ENCODE measurements around the gene GABRB1. TPM values are rescaled to one million over a fixed set of nuclear protein-coding genes. Genes with fewer than 3 reads are reported as not detected.

GABRB1 gene
- total RNA-seq, 2 donors from 2014 or later, result not detected

GRCh38 chr4:47120783-47121182 lies 89.4 kb downstream of the GABRB1 start:
- intact Hi-C loops (cut with DNase I), result no loop called here
- Histone ChIP-seq H3K4me1 (replicated peaks) (no peaks in the 10 kb centered on the region), H3K9me3 (no peaks in the 10 kb centered on the region), H3K36me3 (no peaks in the 10 kb centered on the region), H3K27me3 (replicated peaks; ENCODE audit: insufficient read depth) (no peaks in the 10 kb centered on the region), H3K27ac (no peak overlapping the region), H3K4me3 (no peak overlapping the region)
- 77% methylated on average over 1 of the region's 1 CpG for WGBS
- DNase-seq (ENCODE audit: low spot score), result no peak
- TF ChIP-seq POLR2A (IDR thresholded peaks at IDR 0.05) (no peak), CTCF (IDR thresholded peaks at IDR 0.05) (no peak), POLR2AphosphoS5 (IDR thresholded peaks at IDR 0.05) (no peak)

GRCh38 chr4:47122592-47123291 lies 91.4 kb downstream of the GABRB1 start:
- no peaks in the 10 kb centered on the region for H3K9me3 ChIP-seq
- intact Hi-C loops (cut with DNase I), result no loop called here
- WGBS, result 4% methylated on average over 4 of the region's 4 CpGs
- no peaks in the 10 kb centered on the region for H3K27me3 ChIP-seq (replicated peaks; ENCODE audit: insufficient read depth)
- no peaks in the 10 kb centered on the region for H3K4me1 ChIP-seq (replicated peaks)
- no peaks in the 10 kb centered on the region for H3K36me3 ChIP-seq
- DNase-seq (ENCODE audit: low spot score), result peak; percentile 5
- no peak overlapping the region for H3K4me3 ChIP-seq
- no peak for TF ChIP-seq POLR2A (IDR thresholded peaks at IDR 0.05)
- peak in 2 of 4 experiments; percentile 32 to 40 for TF ChIP-seq CTCF (IDR thresholded peaks at IDR 0.05)
- no peak for TF ChIP-seq POLR2AphosphoS5 (IDR thresholded peaks at IDR 0.05)
- H3K27ac ChIP-seq, result no peak overlapping the region

- DNase-seq (ENCODE audit: low spot score), result no peak
- H3K27ac ChIP-seq, result no peak overlapping the region
- no peaks in the 10 kb centered on the region for H3K4me1 ChIP-seq (replicated peaks)
- H3K9me3 ChIP-seq, result no peaks in the 10 kb centered on the region
- H3K4me3 ChIP-seq, result no peak overlapping the region
- TF ChIP-seq POLR2A (IDR thresholded peaks at IDR 0.05), result no peak
- no peak for TF ChIP-seq POLR2AphosphoS5 (IDR thresholded peaks at IDR 0.05)
- TF ChIP-seq CTCF (IDR thresholded peaks at IDR 0.05), result no peak
- intact Hi-C loops (cut with DNase I), result no loop called here
- no peaks in the 10 kb centered on the region for H3K36me3 ChIP-seq
- 100% methylated on average over 1 of the region's 1 CpG for WGBS
- no peaks in the 10 kb centered on the region for H3K27me3 ChIP-seq (replicated peaks; ENCODE audit: insufficient read depth)
Measured at GRCh38 chr4:47128991-47129390, 97.6 kb downstream of the GABRB1 start.

GRCh38 chr4:47135210-47135609 lies 103.8 kb downstream of the GABRB1 start:
- no peaks in the 10 kb centered on the region for H3K9me3 ChIP-seq
- no peaks in the 10 kb centered on the region for H3K36me3 ChIP-seq
- 91% methylated on average over 4 of the region's 4 CpGs for WGBS
- no peak for DNase-seq (ENCODE audit: low spot score)
- H3K27me3 ChIP-seq (replicated peaks; ENCODE audit: insufficient read depth), result no peaks in the 10 kb centered on the region
- TF ChIP-seq CTCF (IDR thresholded peaks at IDR 0.05), result no peak
- no peak for TF ChIP-seq POLR2AphosphoS5 (IDR thresholded peaks at IDR 0.05)
- TF ChIP-seq POLR2A (IDR thresholded peaks at IDR 0.05), result no peak
- intact Hi-C loops (cut with DNase I), result no loop called here
- no peaks in the 10 kb centered on the region for H3K4me1 ChIP-seq (replicated peaks)
- no peak overlapping the region for H3K27ac ChIP-seq
- no peak overlapping the region for H3K4me3 ChIP-seq

- Histone ChIP-seq H3K36me3 (no peaks in the 10 kb centered on the region), H3K27me3 (replicated peaks; ENCODE audit: insufficient read depth) (no peaks in the 10 kb centered on the region), H3K27ac (no peak overlapping the region), H3K9me3 (no peaks in the 10 kb centered on the region), H3K4me1 (replicated peaks) (no peaks in the 10 kb centered on the region), H3K4me3 (no peak overlapping the region)
- DNase-seq (ENCODE audit: low spot score), result no peak
- intact Hi-C loops (cut with DNase I), result no loop called here
- 67% methylated on average over 3 of the region's 3 CpGs for WGBS
- TF ChIP-seq POLR2A (IDR thresholded peaks at IDR 0.05) (no peak), CTCF (IDR thresholded peaks at IDR 0.05) (no peak), POLR2AphosphoS5 (IDR thresholded peaks at IDR 0.05) (no peak)
Measured at GRCh38 chr4:47143261-47143660, 111.9 kb downstream of the GABRB1 start.

All from prostate gland (tissue), 2 donors.